CD14-positive monocyte (primary cell): ENCODE results near the gene JARID2. TPM values are rescaled to one million over a fixed set of nuclear protein-coding genes. Genes with fewer than 3 reads are reported as not detected.

Source experiments
- DNase-seq, 3 donors: peaks; one replicate each; pipeline ENCODE4 v3.0.0-alpha.2; 2011 to 2022
- H2AFZ ChIP-seq: 2 replicates; pipeline ENCODE4 v1.6.0; 2012; ENCODE audit warnings: mild to moderate bottlenecking, low read depth, low read length, inconsistent platforms; ENCODE audit not compliant: insufficient read depth, poor library complexity, severe bottlenecking
- H3K27ac ChIP-seq, 2 donors: 1 replicate in 1 of 2; 2 replicates in 1 of 2; pipeline ENCODE4 v1.5.1; 2012 to 2013; ENCODE audit warnings: low read length in 2 of 2, control low read depth in 1 of 2, inconsistent platforms in 1 of 2, low read depth in 1 of 2, mild to moderate bottlenecking in 1 of 2
- H3K27me3 ChIP-seq, 2 donors: one replicate each; pipeline versions ENCODE4 v1.6.0 to v1.6.1; 2011 to 2013; ENCODE audit warnings: low read length in 2 of 2; ENCODE audit not compliant: control insufficient read depth in 2 of 2, insufficient read depth in 2 of 2
- H3K36me3 ChIP-seq, 2 donors: replicated peaks in 1 of 2; 1 replicate in 1 of 2; 2 replicates in 1 of 2; pipeline versions ENCODE4 v1.5.1 to v1.6.1; 2012 to 2013; ENCODE audit warnings: low read length in 2 of 2, control low read depth in 1 of 2, inconsistent platforms in 1 of 2, mild to moderate bottlenecking in 1 of 2; ENCODE audit not compliant: insufficient read depth in 2 of 2, control insufficient read depth in 1 of 2
- H3K4me1 ChIP-seq, 2 donors: 1 replicate in 1 of 2; 2 replicates in 1 of 2; pipeline versions ENCODE4 v1.5.1 to v1.6.1; 2012 to 2013; ENCODE audit warnings: low read length in 2 of 2, control low read depth in 1 of 2, inconsistent platforms in 1 of 2, mild to moderate bottlenecking in 1 of 2, moderate library complexity in 1 of 2; ENCODE audit not compliant: insufficient read depth in 2 of 2, control insufficient read depth in 1 of 2
- H3K4me2 ChIP-seq: replicated peaks from 2 replicates; pipeline ENCODE3; 2012; ENCODE audit warnings: low read length, moderate library complexity, mild to moderate bottlenecking; ENCODE audit not compliant: poor library complexity, severe bottlenecking; ENCODE audit errors: extremely low read depth
- H3K4me3 ChIP-seq, 3 experiments: fragments of 200-600 bp in 1 of 3; sonication (generic) in 1 of 3; replicated peaks in 1 of 3; 1 replicate in 2 of 3; 2 replicates in 1 of 3; pipeline ENCODE4 v1.5.1; 2011 to 2013; ENCODE audit warnings: low read length in 3 of 3, mild to moderate bottlenecking in 3 of 3, control low read depth in 2 of 3, low read depth in 2 of 3, inconsistent platforms in 1 of 3, moderate library complexity in 1 of 3
- H3K79me2 ChIP-seq: 2 replicates; pipeline ENCODE4 v1.6.0; 2012; ENCODE audit warnings: mild to moderate bottlenecking, control low read depth, inconsistent platforms, low read length, moderate library complexity; ENCODE audit not compliant: insufficient read depth
- H3K9ac ChIP-seq: 2 replicates; pipeline ENCODE4 v1.6.0; 2017; ENCODE audit warnings: low read length, mild to moderate bottlenecking; ENCODE audit not compliant: insufficient read depth, poor library complexity, severe bottlenecking
- H3K9me3 ChIP-seq, 2 donors: replicated peaks in 1 of 2; 1 replicate in 1 of 2; 2 replicates in 1 of 2; pipeline versions ENCODE4 v1.5.1 to v1.6.1; 2012 to 2013; ENCODE audit warnings: low read length in 2 of 2, control low read depth in 1 of 2; ENCODE audit not compliant: control insufficient read depth in 1 of 2, insufficient read depth in 1 of 2
- H4K20me1 ChIP-seq: 2 replicates; pipeline ENCODE4 v1.6.0; 2012; ENCODE audit warnings: mild to moderate bottlenecking, low read length, control low read depth, moderate library complexity; ENCODE audit not compliant: insufficient read depth
- H3K27ac Mint-ChIP-seq, 7 donors: one replicate each; pipeline ENCODE4 v1.8.0; 2020; ENCODE audit warnings: mild to moderate bottlenecking in 7 of 7, mixed read lengths in 7 of 7, moderate library complexity in 6 of 7, inconsistent platforms in 2 of 7
- H3K27me3 Mint-ChIP-seq, 3 donors: one replicate each; pipeline ENCODE4 v1.8.0; 2021 to 2022; ENCODE audit warnings: low read depth in 3 of 3, mild to moderate bottlenecking in 3 of 3, mixed read lengths in 3 of 3, moderate library complexity in 3 of 3, inconsistent platforms in 1 of 3
- H3K36me3 Mint-ChIP-seq, 2 donors: one replicate each; pipeline ENCODE4 v1.8.0; 2020; ENCODE audit warnings: mixed read lengths in 2 of 2, inconsistent platforms in 1 of 2, mild to moderate bottlenecking in 1 of 2
- H3K4me1 Mint-ChIP-seq: one replicate; pipeline ENCODE4 v1.8.0; 2020; ENCODE audit warnings: mild to moderate bottlenecking, mixed read lengths
- H3K4me3 Mint-ChIP-seq, 2 donors: one replicate each; pipeline ENCODE4 v1.8.0; 2020; ENCODE audit warnings: mild to moderate bottlenecking in 2 of 2, mixed read lengths in 2 of 2, moderate library complexity in 1 of 2
- H3K9me3 Mint-ChIP-seq, 7 donors: one replicate each; pipeline ENCODE4 v1.8.0; 2020 to 2022; ENCODE audit warnings: mixed read lengths in 7 of 7, mild to moderate bottlenecking in 6 of 7, moderate library complexity in 6 of 7, inconsistent platforms in 2 of 7
- CTCF ChIP-seq: fragments of 200-600 bp; IDR thresholded peaks from one replicate; pipeline ENCODE4 v1.8.0; 2022; ENCODE audit warnings: antibody characterized with exemption, mild to moderate bottlenecking
- WGBS: methylation state at CpG from one replicate; pipeline ENCODE4 v1.1.5; 2013; ENCODE audit warnings: missing lambda C conversion rate; ENCODE audit not compliant: insufficient coverage; 5-methylcytosine and 5-hydroxymethylcytosine counted together
- intact Hi-C, 2 donors: fragments of 100-400 bp; cut with micrococcal nuclease; formaldehyde crosslinking; loops; one replicate each; pipeline versions ENCODE4 v1.15.0 to v1.15.1; 2023
- polyA plus RNA-seq, 3 donors: library from polyadenylated mRNA; depleted of rRNA in 1 of 3; unstranded in 2 of 3; stranded (reverse) in 1 of 3; fragments of 300-500 nt in 2 of 3; fragments of >200 nt in 1 of 3; fragmentation: Illumina TruSeq in 2 of 3; gene quantifications; 1 replicate in 2 of 3; 2 replicates in 1 of 3; pipeline ENCODE4 v1.2.3, GENCODE V29; 2012 to 2021

Gene JARID2
- polyA plus RNA-seq, 3 donors, result 6.8 to 17.5 (median 12.5) TPM

- Histone ChIP-seq H3K36me3 (peaks cover 18 to 44% of the 10 kb centered on the region in 2 donors), H3K4me1 (peaks cover 6 to 12% of the 10 kb centered on the region in 2 donors), H3K9ac (no peak overlapping the region), H3K79me2 (peaks cover 97% of the 10 kb centered on the region), H3K9me3 (no peaks in the 10 kb centered on the region), H2AFZ (no peak overlapping the region), H3K27ac (no peak overlapping the region), H3K4me3 (no peak overlapping the region), H3K4me2 (no peak overlapping the region), H3K27me3 (no peaks in the 10 kb centered on the region), H4K20me1 (peaks cover 92% of the 10 kb centered on the region)
- no peak for DNase-seq
- H3K4me3 Mint-ChIP-seq, result no peak overlapping the region
- H3K36me3 Mint-ChIP-seq, result peaks cover 30 to 55% of the 10 kb centered on the region in 2 donors
- intact Hi-C loops, result no loop called here
- H3K9me3 Mint-ChIP-seq, result no peaks in the 10 kb centered on the region
- peaks cover 27% of the 10 kb centered on the region for H3K4me1 Mint-ChIP-seq
- TF ChIP-seq CTCF, result no peak
- H3K27ac Mint-ChIP-seq, result peak overlapping the region in 3 of 7 donors; percentile 3 to 58 (median 16)
- 84% methylated on average over 5 of the region's 6 CpGs for WGBS
- H3K27me3 Mint-ChIP-seq, result no peaks in the 10 kb centered on the region
Observed at GRCh38 chr6:15465212-15465611, 219.3 kb downstream of the JARID2 start.

- Mint-ChIP-seq H3K36me3 (peaks cover 36 to 44% of the 10 kb centered on the region in 2 donors), H3K9me3 (no peaks in the 10 kb centered on the region), H3K4me1 (peaks cover 40% of the 10 kb centered on the region), H3K27ac (no peak overlapping the region), H3K27me3 (no peaks in the 10 kb centered on the region), H3K4me3 (no peak overlapping the region)
- no peaks in the 10 kb centered on the region for H3K27me3 ChIP-seq
- H3K4me1 ChIP-seq, result peaks cover 31 to 33% of the 10 kb centered on the region in 2 donors
- H2AFZ ChIP-seq, result no peak overlapping the region
- H3K9ac ChIP-seq, result no peak overlapping the region
- no peak for TF ChIP-seq CTCF
- H3K27ac ChIP-seq, result peak overlapping the region in 1 of 2 donors; percentile 21
- no peak overlapping the region for H3K4me2 ChIP-seq
- peaks cover 92% of the 10 kb centered on the region for H4K20me1 ChIP-seq
- intact Hi-C loops, result no loop called here
- no peak overlapping the region for H3K4me3 ChIP-seq
- H3K9me3 ChIP-seq, result no peaks in the 10 kb centered on the region
- no peak for DNase-seq
- peaks cover 37 to 76% of the 10 kb centered on the region in 2 donors for H3K36me3 ChIP-seq
- WGBS, result 93% methylated on average over 7 of the region's 8 CpGs
- peaks cover 86% of the 10 kb centered on the region for H3K79me2 ChIP-seq
Observed at GRCh38 chr6:15470746-15471145, 224.9 kb downstream of the JARID2 start.
